Measurements from ENCODE around the gene TUBE1. TPM values are rescaled to one million over a fixed set of nuclear protein-coding genes. Genes with fewer than 3 reads are reported as not detected.

Gene TUBE1
- total RNA-seq, 1 donor = 49.6 TPM

- Histone ChIP-seq H3K4me1 (ENCODE audit: insufficient read depth, low read length) (no peaks in the 10 kb centered on the region), H3K4me3 (ENCODE audit: insufficient read depth, low read length) (no peak overlapping the region), H3K27ac (ENCODE audit: low read depth, low read length) (no peak overlapping the region), H2AFZ (ENCODE audit: low read length) (no peak overlapping the region), H3K79me2 (ENCODE audit: insufficient read depth, low read length) (no peaks in the 10 kb centered on the region), H3K36me3 (ENCODE audit: insufficient read depth, low read length) (peaks cover 97% of the 10 kb centered on the region), H3K27me3 (ENCODE audit: insufficient read depth, low read length) (no peaks in the 10 kb centered on the region), H3K4me2 (ENCODE audit: insufficient read depth, low read length) (no peak overlapping the region), H4K20me1 (ENCODE audit: insufficient read depth, low read length) (no peaks in the 10 kb centered on the region), H3K9me3 (ENCODE audit: low read depth, low read length) (no peaks in the 10 kb centered on the region)
- no peak for DNase-seq (ENCODE audit: insufficient read length, low spot score, missing footprints)
- TF ChIP-seq, protein P1, sequence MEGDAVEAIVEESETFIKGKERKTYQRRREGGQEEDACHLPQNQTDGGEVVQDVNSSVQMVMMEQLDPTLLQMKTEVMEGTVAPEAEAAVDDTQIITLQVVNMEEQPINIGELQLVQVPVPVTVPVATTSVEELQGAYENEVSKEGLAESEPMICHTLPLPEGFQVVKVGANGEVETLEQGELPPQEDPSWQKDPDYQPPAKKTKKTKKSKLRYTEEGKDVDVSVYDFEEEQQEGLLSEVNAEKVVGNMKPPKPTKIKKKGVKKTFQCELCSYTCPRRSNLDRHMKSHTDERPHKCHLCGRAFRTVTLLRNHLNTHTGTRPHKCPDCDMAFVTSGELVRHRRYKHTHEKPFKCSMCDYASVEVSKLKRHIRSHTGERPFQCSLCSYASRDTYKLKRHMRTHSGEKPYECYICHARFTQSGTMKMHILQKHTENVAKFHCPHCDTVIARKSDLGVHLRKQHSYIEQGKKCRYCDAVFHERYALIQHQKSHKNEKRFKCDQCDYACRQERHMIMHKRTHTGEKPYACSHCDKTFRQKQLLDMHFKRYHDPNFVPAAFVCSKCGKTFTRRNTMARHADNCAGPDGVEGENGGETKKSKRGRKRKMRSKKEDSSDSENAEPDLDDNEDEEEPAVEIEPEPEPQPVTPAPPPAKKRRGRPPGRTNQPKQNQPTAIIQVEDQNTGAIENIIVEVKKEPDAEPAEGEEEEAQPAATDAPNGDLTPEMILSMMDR (IDR thresholded peaks at IDR 0.05; ENCODE audit: extremely low read depth, low read depth, low read length) = no peak
Observed at GRCh38 chr6:112123982-112124381, 36.7 kb upstream of the TUBE1 start.

DNA sequence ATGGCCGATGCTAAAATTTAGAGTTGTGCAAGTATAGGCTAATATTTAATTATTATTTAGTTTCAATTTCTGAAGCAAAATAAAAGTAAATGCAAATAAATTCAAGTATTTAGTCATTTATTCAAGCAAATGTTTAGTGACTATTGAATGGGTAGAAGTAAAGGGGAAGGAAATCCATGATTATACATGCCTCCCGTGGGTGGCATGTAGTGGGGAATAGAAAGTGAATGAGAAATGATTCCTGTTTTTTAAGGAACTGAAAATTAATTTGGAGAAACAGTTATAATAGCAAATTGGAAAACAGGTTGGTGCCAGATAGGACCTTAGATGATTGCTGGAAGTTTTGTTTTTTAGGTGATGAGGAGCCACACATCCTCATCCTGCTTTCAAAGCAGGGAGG, 35.5 kb upstream of the TUBE1 start:
- Histone ChIP-seq H3K27me3 (ENCODE audit: insufficient read depth, low read length) (no peaks in the 10 kb centered on the region), H3K9me3 (ENCODE audit: low read depth, low read length) (no peaks in the 10 kb centered on the region), H3K4me2 (ENCODE audit: insufficient read depth, low read length) (no peak overlapping the region), H3K4me1 (ENCODE audit: insufficient read depth, low read length) (no peaks in the 10 kb centered on the region), H3K36me3 (ENCODE audit: insufficient read depth, low read length) (peaks cover 97% of the 10 kb centered on the region), H3K79me2 (ENCODE audit: insufficient read depth, low read length) (no peaks in the 10 kb centered on the region), H3K27ac (ENCODE audit: low read depth, low read length) (no peak overlapping the region), H3K4me3 (ENCODE audit: insufficient read depth, low read length) (no peak overlapping the region), H2AFZ (ENCODE audit: low read length) (no peak overlapping the region), H4K20me1 (ENCODE audit: insufficient read depth, low read length) (no peaks in the 10 kb centered on the region)
- TF ChIP-seq, protein P1 (IDR thresholded peaks at IDR 0.05; ENCODE audit: extremely low read depth, low read depth, low read length) = no peak
- no peak for DNase-seq (ENCODE audit: insufficient read length, low spot score, missing footprints)

DNA sequence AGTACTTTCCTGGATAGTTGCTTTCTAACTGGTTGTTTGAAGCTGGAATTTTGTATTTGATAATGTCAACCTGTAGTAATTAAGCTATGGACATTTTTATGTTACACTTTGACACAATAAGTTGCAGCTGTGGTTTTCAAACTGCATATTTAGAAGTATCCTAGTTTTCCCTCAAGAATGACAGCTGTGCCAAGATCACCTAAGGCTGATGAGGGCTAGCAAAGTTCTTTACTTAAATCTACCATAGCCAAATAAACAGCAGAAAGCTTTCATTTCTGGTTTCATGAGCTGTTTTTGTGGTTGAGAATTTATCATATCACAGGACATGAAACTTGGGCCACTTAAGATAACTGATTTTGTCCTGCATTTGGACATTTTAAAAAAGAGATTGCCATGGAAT, 30.8 kb upstream of the TUBE1 start:
- Histone ChIP-seq H3K4me2 (ENCODE audit: insufficient read depth, low read length) (no peak overlapping the region), H3K27ac (ENCODE audit: low read depth, low read length) (peak overlapping the region; percentile 18), H3K36me3 (ENCODE audit: insufficient read depth, low read length) (peaks cover 100% of the 10 kb centered on the region), H3K79me2 (ENCODE audit: insufficient read depth, low read length) (no peaks in the 10 kb centered on the region), H3K4me1 (ENCODE audit: insufficient read depth, low read length) (no peaks in the 10 kb centered on the region), H4K20me1 (ENCODE audit: insufficient read depth, low read length) (no peaks in the 10 kb centered on the region), H3K27me3 (ENCODE audit: insufficient read depth, low read length) (no peaks in the 10 kb centered on the region), H2AFZ (ENCODE audit: low read length) (no peak overlapping the region), H3K9me3 (ENCODE audit: low read depth, low read length) (no peaks in the 10 kb centered on the region), H3K4me3 (ENCODE audit: insufficient read depth, low read length) (no peak overlapping the region)
- TF ChIP-seq, protein P1 (IDR thresholded peaks at IDR 0.05; ENCODE audit: extremely low read depth, low read depth, low read length) = no peak
- no peak for DNase-seq (ENCODE audit: insufficient read length, low spot score, missing footprints)

DNA sequence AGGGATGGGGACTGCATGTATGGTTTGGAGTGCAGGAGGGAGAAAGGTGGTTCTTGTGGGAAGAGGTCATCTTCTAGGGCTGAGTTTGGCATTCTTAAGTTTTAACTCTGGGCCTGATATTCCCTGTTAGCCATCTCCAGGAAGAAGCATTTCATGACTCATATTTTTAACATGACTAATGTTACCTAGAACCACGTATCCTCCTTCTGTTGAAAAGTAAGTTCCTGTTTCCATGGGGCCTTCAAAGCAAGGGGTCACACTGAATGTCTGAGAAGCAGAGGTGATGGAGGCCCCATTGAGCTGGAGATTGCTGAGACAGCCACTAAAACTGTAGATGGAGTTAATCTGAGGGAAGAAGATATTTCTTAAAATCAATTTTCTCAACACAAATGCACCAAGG, 30.3 kb upstream of the TUBE1 start:
- Histone ChIP-seq H3K79me2 (ENCODE audit: insufficient read depth, low read length) (no peaks in the 10 kb centered on the region), H3K27ac (ENCODE audit: low read depth, low read length) (peak overlapping the region; percentile 18), H3K36me3 (ENCODE audit: insufficient read depth, low read length) (peaks cover 100% of the 10 kb centered on the region), H3K9me3 (ENCODE audit: low read depth, low read length) (no peaks in the 10 kb centered on the region), H3K4me2 (ENCODE audit: insufficient read depth, low read length) (no peak overlapping the region), H3K27me3 (ENCODE audit: insufficient read depth, low read length) (no peaks in the 10 kb centered on the region), H3K4me1 (ENCODE audit: insufficient read depth, low read length) (no peaks in the 10 kb centered on the region), H4K20me1 (ENCODE audit: insufficient read depth, low read length) (no peaks in the 10 kb centered on the region), H3K4me3 (ENCODE audit: insufficient read depth, low read length) (no peak overlapping the region), H2AFZ (ENCODE audit: low read length) (no peak overlapping the region)
- TF ChIP-seq, protein P1 (IDR thresholded peaks at IDR 0.05; ENCODE audit: extremely low read depth, low read depth, low read length) = no peak
- peak; percentile 27 for DNase-seq (ENCODE audit: insufficient read length, low spot score, missing footprints)

All from osteoblast (primary cell).